ENCODE data around the gene TMC3. TPM values are rescaled to one million over a fixed set of nuclear protein-coding genes. Genes with fewer than 3 reads are reported as not detected.

TMC3 gene
- total and polyA plus RNA-seq, 12 donors, result 0.03 to 0.08 (median 0.04) TPM; not detected in 9

DNA sequence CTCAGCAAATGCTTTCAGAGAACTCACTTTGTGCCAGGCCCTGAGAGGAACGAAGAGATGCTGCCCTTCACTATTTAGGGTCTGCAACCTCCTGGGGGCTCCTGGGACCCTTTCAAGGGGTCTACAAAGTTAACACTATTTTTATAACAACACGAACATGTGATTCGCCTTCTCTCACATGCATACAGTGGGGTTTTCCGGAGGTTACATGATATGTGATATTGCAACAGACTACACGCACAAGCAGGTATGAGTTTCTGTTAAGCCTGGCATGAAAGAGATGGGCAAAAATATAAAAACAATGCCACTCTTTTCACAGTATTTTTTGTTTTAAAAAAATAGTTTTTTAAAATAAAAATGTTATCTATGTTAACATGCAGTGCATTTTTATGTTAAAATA lies 60.3 kb downstream of the TMC3 start:
- peaks cover 8 to 14% of the 10 kb centered on the region in 2 donors for H3K4me1 ChIP-seq (replicated peaks in 1 of 2)
- TF ChIP-seq, protein P1, sequence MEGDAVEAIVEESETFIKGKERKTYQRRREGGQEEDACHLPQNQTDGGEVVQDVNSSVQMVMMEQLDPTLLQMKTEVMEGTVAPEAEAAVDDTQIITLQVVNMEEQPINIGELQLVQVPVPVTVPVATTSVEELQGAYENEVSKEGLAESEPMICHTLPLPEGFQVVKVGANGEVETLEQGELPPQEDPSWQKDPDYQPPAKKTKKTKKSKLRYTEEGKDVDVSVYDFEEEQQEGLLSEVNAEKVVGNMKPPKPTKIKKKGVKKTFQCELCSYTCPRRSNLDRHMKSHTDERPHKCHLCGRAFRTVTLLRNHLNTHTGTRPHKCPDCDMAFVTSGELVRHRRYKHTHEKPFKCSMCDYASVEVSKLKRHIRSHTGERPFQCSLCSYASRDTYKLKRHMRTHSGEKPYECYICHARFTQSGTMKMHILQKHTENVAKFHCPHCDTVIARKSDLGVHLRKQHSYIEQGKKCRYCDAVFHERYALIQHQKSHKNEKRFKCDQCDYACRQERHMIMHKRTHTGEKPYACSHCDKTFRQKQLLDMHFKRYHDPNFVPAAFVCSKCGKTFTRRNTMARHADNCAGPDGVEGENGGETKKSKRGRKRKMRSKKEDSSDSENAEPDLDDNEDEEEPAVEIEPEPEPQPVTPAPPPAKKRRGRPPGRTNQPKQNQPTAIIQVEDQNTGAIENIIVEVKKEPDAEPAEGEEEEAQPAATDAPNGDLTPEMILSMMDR (IDR thresholded peaks at IDR 0.05), result no peak
- TF ChIP-seq POLR2A (IDR thresholded peaks at IDR 0.05), result no peak
- no peaks in the 10 kb centered on the region for H3K36me3 ChIP-seq (replicated peaks in 1 of 2)
- no peaks in the 10 kb centered on the region for H3K27me3 ChIP-seq
- no peak for DNase-seq
- no peaks in the 10 kb centered on the region for H3K9me3 ChIP-seq (replicated peaks in 1 of 3)
- intact Hi-C loops (cut with DNase I), result loop anchor here in 1 of 2 donors (10.0 kb wide), 1 partner anchor 319 kb away; no protein-coding TSS in a partner anchor
- WGBS, 4 donors, result 84 to 88% (median 87%) methylated on average over 5 of the region's 5 CpGs
- H3K4me3 ChIP-seq, result no peak overlapping the region
- peak overlapping the region in 2 of 5 donors; percentile 61 to 74 for H3K27ac ChIP-seq

DNA sequence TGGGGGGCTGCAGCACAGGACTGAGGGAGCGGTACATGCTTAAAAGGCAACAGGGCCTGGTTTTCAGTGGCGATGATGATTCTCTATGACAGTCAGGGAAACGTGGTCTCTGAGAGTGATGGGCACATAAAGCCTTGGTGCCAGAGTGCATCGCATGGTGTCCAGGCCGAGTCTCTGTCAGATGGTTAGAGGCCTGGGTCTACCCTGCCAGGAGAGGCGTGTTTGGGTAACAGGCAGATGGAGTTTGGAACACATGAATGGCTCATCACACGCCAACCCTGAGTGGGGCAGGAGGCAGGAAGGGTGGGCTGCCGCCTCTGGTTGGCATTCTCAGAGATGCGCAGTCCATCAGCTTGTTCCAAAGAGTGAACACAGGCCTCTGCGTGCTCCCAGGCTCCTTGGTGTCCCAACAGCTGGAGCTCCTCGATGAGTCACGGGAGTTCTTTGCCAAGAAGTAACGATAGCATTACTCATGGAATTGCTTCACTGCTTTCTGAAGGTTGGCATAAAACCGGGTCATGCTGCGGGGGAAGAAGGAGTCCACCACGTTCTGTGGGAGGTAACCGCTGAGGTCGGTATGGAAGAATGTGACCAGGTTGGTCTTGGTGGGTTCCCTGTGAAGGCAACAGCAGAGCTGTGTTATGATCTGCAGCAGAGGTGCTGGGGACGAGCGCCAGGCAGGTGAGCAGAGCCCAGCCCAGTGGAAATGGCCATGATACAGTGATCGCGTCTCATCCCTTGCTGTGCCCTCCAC lies 61.0 kb downstream of the TMC3 start:
- peak; percentile 86 to 96 (median 95) for DNase-seq
- Histone ChIP-seq H3K4me3 (no peak overlapping the region), H3K27ac (peak overlapping the region in 3 of 5 donors; percentile 22 to 74 (median 61)), H3K9me3 (replicated peaks in 1 of 3) (no peaks in the 10 kb centered on the region), H3K4me1 (replicated peaks in 1 of 2) (peaks cover 8 to 14% of the 10 kb centered on the region in 2 donors), H3K36me3 (replicated peaks in 1 of 2) (peaks cover 0 to 7% of the 10 kb centered on the region in 2 donors), H3K27me3 (no peaks in the 10 kb centered on the region)
- peak in 1 of 2 donors; percentile 14 for TF ChIP-seq POLR2A (IDR thresholded peaks at IDR 0.05)
- TF ChIP-seq, protein P1 (IDR thresholded peaks at IDR 0.05), result no peak
- 48 to 64% (median 53%) methylated on average over 12 to 22 of the region's 22 CpGs for WGBS, 4 donors
- intact Hi-C loops (cut with DNase I), result loop anchor here in 1 of 2 donors (10.0 kb wide), 1 partner anchor 318 kb away; no protein-coding TSS in a partner anchor

DNA sequence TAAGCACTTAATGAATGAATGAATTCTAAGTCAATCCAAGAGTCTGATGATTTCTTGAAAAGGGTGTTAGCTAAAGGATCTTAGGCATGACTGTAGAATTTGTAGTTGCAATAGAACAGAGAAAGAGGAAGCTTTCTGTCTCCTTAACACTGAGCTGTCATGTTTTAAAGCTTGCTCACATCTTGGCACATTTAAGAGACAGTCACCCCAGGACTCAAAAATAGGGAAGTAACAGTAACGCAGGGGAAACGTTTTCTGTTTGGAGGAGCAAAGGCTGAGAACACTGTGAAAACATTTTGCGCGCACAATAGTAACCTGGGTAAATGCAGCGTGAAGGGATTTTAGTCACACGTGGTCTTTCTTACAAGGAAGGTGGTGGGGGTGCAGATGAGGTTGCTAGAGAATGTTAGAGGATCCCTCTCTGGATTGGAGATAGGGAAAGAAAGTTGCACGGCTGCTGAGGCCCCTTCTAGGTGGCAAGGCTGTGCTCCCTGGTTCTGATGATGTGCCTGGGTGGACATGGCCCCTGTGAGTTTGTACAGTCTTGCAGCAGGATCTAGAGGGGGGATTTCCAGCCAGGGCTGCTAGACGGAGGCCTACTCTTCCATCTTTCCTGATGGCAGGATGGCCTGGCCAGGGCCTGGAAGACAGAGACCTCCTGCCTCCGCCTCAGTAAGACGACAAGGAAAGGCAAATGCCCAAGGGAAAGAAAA lies 62.1 kb downstream of the TMC3 start:
- 76 to 83% (median 79%) methylated on average over 9 to 10 of the region's 10 CpGs for WGBS, 4 donors
- Histone ChIP-seq H3K27ac (peak overlapping the region in 3 of 5 donors; percentile 22 to 74 (median 61)), H3K36me3 (replicated peaks in 1 of 2) (peaks cover 0 to 7% of the 10 kb centered on the region in 2 donors), H3K9me3 (replicated peaks in 1 of 3) (no peaks in the 10 kb centered on the region), H3K4me3 (no peak overlapping the region), H3K27me3 (no peaks in the 10 kb centered on the region), H3K4me1 (replicated peaks in 1 of 2) (peaks cover 8 to 14% of the 10 kb centered on the region in 2 donors)
- TF ChIP-seq POLR2A (IDR thresholded peaks at IDR 0.05), result no peak
- TF ChIP-seq, protein P1 (IDR thresholded peaks at IDR 0.05), result no peak
- DNase-seq, result peak in 2 of 7 donors; percentile 7 to 33
- intact Hi-C loops (cut with DNase I), result loop anchor here in 1 of 2 donors (10.0 kb wide), 1 partner anchor 317 kb away; no protein-coding TSS in a partner anchor

DNA sequence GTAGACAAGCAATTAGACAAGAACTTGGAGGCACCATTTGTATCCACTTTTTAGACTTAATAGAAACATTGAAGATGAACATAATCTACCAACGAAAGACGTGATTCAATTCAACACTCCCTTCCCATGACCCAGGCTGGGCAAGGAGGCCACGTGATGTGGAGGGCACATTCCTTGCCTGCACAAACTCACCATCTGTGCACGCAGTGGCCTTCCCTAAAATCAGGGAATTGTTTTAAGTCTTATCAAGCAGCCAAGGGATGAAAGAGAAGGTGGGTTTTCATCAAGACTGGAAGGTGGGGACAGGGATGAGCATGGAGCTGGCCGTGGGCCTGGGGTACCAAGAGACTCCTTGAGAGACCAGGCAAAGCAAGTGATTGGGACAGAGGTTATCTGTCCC lies 63.5 kb downstream of the TMC3 start:
- intact Hi-C loops (cut with DNase I), result loop anchor here in 1 of 2 donors (10.0 kb wide), 1 partner anchor 316 kb away; no protein-coding TSS in a partner anchor
- peaks cover 8 to 14% of the 10 kb centered on the region in 2 donors for H3K4me1 ChIP-seq (replicated peaks in 1 of 2)
- no peaks in the 10 kb centered on the region for H3K9me3 ChIP-seq (replicated peaks in 1 of 3)
- WGBS, 4 donors, result 94 to 97% (median 95%) methylated on average over 5 of the region's 5 CpGs
- peak overlapping the region in 1 of 5 donors; percentile 74 for H3K27ac ChIP-seq
- peaks cover 0 to 15% of the 10 kb centered on the region in 2 donors for H3K36me3 ChIP-seq (replicated peaks in 1 of 2)
- no peak for DNase-seq
- TF ChIP-seq, protein P1 (IDR thresholded peaks at IDR 0.05), result no peak
- no peak for TF ChIP-seq POLR2A (IDR thresholded peaks at IDR 0.05)
- no peaks in the 10 kb centered on the region for H3K27me3 ChIP-seq
- no peak overlapping the region for H3K4me3 ChIP-seq

Data from adrenal gland (tissue), 12 donors.